ENCODE results near the gene BRSK2. TPM values are rescaled to one million over a fixed set of nuclear protein-coding genes. Genes with fewer than 3 reads are reported as not detected.

The BRSK2 gene
- total RNA-seq, 2 donors from 2014 or later: 0.81 to 1.0 TPM

GRCh38 chr11:1482581-1483444 is 93.1 kb downstream of the BRSK2 start:
- peak; percentile 74 for DNase-seq (ENCODE audit: low spot score)
- intact Hi-C loops (cut with DNase I): no loop called here

- intact Hi-C loops (cut with DNase I): no loop called here
- no peak for DNase-seq (ENCODE audit: low spot score)
Observed at GRCh38 chr11:1483445-1483961, 93.8 kb downstream of the BRSK2 start.

- peak; percentile 49 for DNase-seq (ENCODE audit: low spot score)
- intact Hi-C loops (cut with DNase I): no loop called here
Observed at GRCh38 chr11:1484061-1484671, 94.4 kb downstream of the BRSK2 start.

GRCh38 chr11:1484695-1485503 is 95.2 kb downstream of the BRSK2 start:
- DNase-seq (ENCODE audit: low spot score): peak; percentile 76
- intact Hi-C loops (cut with DNase I): no loop called here

GRCh38 chr11:1485504-1485885 is 95.8 kb downstream of the BRSK2 start:
- intact Hi-C loops (cut with DNase I): no loop called here
- DNase-seq (ENCODE audit: low spot score): peak; percentile 68

- DNase-seq (ENCODE audit: low spot score): peak; percentile 87
- intact Hi-C loops (cut with DNase I): no loop called here
Observed at GRCh38 chr11:1486054-1486825, 96.5 kb downstream of the BRSK2 start, which contains the start of gene MOB2. Gene MOB2, minus strand, starts transcription at chr11:1486779. Its CDS starts 223 bp downstream, at chr11:1486556.

GRCh38 chr11:1487091-1487850 is 97.5 kb downstream of the BRSK2 start:
- peak; percentile 81 for DNase-seq (ENCODE audit: low spot score)
- intact Hi-C loops (cut with DNase I): no loop called here

- intact Hi-C loops (cut with DNase I): no loop called here
- peak; percentile 80 for DNase-seq (ENCODE audit: low spot score)
Observed at GRCh38 chr11:1487851-1488574, 98.3 kb downstream of the BRSK2 start.

- intact Hi-C loops (cut with DNase I): no loop called here
- DNase-seq (ENCODE audit: low spot score): peak; percentile 31
Observed at GRCh38 chr11:1488575-1489180, 98.9 kb downstream of the BRSK2 start.

- intact Hi-C loops (cut with DNase I): no loop called here
- DNase-seq (ENCODE audit: low spot score): no peak
Observed at GRCh38 chr11:1490651-1491050, 100.9 kb downstream of the BRSK2 start.

GRCh38 chr11:1491379-1491778 is 101.6 kb downstream of the BRSK2 start:
- DNase-seq (ENCODE audit: low spot score): no peak

GRCh38 chr11:1493650-1494244 is 104.0 kb downstream of the BRSK2 start:
- no peak for DNase-seq (ENCODE audit: low spot score)
- intact Hi-C loops (cut with DNase I): no loop called here

More at GRCh38 chr11:1491379-1491778, 101.6 kb downstream of the BRSK2 start:
- intact Hi-C loops (cut with DNase I): no loop called here

GRCh38 chr11:1494650-1495049 is 104.9 kb downstream of the BRSK2 start:
- intact Hi-C loops (cut with DNase I): no loop called here
- no peak for DNase-seq (ENCODE audit: low spot score)

- DNase-seq (ENCODE audit: low spot score): peak; percentile 16
- intact Hi-C loops (cut with DNase I): no loop called here
Observed at GRCh38 chr11:1496091-1496760, 106.5 kb downstream of the BRSK2 start.

GRCh38 chr11:1496761-1497095 is 107.0 kb downstream of the BRSK2 start:
- intact Hi-C loops (cut with DNase I): no loop called here
- no peak for DNase-seq (ENCODE audit: low spot score)

- intact Hi-C loops (cut with DNase I): no loop called here
- DNase-seq (ENCODE audit: low spot score): peak; percentile 46
Observed at GRCh38 chr11:1497600-1497999, 107.9 kb downstream of the BRSK2 start.
